ENCODE measurements around the gene LHX4.

Gene LHX4

DNA sequence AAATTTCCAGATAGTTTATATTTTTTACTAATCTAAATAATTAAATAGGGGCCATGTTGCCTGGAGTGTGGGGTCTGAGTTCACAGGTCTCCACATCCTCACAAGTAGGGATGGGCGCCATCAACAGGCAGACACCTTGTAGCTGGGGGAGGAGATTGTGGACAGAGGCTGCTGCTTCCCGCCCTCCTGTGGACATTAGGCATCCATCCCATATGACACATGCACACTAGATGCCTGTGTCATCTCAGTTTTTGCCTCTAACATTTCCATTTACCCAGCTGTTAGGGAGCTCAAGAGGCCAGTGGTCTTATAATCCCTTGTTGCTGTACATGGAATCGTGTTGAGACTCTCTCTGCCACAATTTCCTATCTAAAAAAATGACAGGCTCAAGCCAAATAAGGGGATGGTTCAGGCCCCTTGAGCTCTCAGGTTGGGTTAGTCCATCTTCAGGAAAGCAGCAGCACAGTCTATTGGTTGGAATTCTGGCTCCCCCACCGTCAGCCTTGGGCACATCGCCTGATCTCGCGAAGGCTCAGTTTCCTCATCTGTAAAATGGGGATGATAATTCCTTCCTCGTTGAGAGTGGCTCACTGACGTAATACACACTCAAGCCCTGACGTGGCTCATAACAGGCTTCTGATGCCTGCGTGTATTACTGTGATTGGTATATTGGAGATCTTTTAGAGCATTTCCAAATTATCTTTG, 13.6 kb downstream of the LHX4 start:
- DNase-seq (ENCODE audit: low read depth in 2 of 2): no peak

DNA sequence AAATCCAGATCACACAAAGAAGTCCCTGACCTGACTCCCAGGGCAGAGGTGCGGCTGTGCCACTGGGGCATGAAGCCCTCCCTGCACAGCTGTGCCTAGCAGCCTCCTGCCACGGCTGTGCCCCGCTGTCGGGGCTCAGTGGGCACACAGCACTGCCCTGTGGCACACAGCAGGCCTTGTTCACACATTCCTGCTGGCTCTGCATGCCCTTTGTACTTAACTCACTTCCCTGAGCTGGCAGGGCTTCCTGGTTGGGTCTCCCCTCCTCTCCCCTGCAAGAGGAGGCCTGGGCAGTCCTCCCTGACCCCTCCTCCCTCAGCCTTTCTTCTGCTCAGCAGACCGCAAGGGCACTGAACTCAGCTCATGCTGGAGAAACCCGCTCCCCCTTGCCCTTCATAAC, 14.8 kb downstream of the LHX4 start:
- DNase-seq (ENCODE audit: low read depth in 2 of 2): no peak

DNA sequence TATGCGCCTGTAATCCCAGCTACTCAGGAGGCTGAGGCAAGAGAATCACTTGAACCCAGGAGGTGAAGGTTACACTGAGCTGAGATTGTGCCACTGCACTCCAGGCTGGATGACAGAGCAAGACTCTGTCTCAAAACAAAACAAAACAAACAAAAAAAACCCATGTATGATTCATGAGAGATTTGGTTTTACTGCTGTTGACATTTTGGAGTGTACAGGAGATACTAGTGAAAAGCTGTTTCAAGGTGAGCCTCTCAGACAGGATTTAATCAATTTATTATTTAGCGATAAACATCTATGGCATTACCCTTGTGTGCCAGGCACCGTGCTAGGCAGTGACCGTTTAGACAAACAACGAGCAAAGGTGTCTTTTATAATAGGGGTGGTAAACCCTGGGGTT, 16.5 kb downstream of the LHX4 start:
- DNase-seq (ENCODE audit: low read depth in 2 of 2): no peak

DNA sequence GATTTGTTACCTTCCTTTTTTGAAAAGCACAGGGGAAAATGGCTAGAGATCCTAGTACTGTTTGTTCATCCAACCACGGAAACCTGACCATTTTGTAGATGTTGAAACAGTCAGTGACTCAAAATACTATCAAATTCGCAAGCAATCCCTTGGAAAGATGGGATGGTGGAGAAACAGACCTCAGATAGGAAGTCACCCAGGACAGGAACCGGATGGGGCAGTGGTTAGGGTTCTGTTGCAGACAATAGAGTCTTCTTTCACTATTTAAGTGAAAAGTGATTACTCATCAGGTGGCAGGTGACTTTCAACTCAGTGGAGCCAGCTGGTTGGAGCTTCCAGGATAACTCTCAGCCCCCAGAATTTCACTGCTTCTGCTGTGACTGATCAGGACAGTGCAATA, 17.0 kb downstream of the LHX4 start:
- no peak for DNase-seq (ENCODE audit: low read depth in 2 of 2)

DNA sequence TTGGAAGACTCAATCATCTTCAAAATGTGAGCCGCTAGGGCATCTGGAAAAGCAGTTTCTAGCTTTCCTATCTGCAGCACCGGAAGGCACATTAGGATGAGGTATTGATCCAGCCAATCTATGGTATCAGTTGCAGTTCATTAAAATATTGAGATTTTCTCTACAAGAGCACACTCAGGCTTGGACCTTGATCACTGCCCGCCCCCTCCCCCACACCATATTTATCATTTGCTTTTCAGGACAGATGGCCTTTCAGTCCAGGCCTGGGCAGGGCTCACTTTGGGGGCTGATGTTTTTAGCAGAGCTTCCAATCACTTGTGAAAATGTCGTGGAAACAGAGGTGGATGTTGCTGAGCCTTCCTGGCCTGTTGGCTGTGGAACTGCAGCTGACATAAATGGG, 17.5 kb downstream of the LHX4 start:
- no peak for DNase-seq (ENCODE audit: low read depth in 2 of 2)

DNA sequence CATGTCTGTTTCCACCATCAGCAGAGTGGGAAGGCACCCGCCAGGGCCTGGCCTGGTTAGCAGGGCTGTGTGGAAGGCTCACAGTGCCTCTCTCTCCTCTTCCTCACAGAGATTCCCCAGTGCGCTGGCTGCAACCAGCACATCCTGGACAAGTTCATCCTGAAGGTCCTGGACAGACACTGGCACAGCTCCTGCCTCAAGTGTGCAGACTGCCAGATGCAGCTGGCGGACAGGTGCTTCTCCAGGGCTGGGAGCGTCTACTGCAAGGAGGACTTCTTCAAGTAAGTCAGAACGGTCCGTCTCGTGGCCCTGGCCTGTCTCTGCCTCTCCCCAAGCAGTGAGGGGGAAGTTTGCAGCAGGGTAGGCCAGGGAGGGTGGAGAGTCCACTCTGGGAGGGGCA, 18.1 kb downstream of the LHX4 start:
- no peak for DNase-seq (ENCODE audit: low read depth in 2 of 2)

DNA sequence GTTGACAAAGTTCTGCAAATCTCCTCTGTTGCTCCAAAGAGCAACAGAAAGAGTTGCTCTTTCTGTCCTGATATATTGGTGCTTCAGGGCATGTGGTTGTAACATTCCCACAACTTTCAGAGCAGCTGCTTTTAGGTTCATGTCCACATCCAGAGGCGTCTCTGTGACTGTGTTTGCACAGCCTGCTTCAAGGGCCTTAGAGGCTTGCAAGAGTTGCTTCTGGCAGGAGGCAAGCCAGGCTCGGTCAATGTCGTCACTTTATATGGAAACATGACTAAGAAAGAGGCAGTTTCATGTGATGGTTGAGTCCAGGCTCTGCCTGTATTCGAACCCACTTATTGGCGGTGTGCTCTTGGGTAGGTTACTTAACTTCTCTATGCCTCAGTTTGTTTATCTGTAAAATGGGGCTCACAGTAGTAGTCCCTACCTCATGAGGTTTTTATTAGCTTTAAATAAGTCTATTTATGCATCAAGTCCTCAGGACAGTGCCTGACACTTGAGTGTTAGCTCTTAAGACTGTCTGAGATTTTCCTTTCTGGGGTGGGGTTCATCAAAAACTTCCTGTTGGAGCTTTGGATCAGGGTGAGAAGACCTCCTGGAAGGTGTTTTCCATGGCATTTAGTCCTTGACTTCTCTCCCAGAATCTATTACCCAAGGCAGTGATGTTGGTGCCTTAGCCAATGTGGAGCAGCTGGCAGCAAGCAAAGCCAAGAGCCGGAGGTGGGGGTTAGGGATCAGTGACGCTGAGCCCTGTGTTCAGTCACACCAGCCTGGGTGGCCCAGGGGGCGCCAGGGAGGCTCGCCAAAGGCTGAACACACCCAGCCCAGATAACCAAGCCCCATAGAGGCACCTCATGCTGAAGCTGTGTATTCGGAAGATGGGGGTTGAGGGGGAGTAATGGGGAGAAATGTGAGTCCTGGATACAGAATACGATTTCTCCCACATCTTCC, 18.9 kb downstream of the LHX4 start:
- DNase-seq (ENCODE audit: low read depth in 2 of 2): no peak

DNA sequence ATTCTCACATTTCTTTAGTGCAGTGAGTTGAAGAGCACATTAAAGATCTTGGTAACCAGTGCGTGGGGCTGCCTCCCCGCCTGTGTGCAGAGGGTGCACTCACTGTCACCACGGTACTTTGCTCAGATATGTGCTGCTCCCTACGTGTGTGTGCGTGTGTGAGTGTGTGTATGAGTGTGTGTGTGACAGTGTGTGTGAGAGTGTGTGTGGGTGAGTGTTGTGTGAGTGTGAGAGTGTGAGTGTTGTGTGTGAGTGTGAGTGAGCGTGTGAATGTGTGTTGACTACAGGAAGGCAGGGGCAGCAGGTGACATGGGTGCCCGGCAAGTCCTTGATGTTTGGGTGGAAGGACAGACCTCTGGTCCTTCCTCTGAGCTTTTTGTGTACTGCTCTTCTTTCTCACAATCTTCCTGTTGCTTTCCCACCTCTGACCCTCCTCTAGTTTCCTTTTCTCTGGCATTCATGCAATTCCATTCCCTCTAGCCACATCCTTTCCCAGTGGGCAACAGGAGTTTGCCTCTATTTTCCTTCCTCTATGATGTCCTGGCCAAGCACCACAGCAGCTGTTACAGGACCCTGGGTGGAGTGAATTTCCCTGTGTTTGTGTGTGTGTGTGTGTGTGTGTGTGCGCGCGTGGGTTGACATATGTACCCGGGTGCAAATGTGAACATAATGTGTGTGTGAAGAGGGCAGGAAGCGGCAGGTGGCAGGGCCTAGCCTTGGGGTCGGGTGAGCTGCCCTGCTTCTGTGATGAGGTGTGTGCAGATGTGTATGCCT, 19.8 kb downstream of the LHX4 start:
- no peak for DNase-seq (ENCODE audit: low read depth in 2 of 2)

DNA sequence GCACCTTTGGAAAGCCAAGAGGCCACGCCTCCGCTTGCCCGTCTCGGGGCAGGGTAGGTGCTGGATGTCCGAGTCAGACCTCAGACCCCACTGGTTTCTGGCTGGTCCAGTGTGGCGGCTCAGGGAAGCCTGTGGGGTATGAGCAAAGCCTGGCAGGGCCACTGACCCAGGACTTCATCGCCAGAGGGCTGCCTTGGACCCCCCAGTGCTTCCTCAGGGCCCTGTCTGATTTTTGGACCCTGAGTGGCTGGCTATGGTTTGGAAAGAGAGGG, 20.4 kb downstream of the LHX4 start:
- DNase-seq (ENCODE audit: low read depth in 2 of 2): no peak

DNA sequence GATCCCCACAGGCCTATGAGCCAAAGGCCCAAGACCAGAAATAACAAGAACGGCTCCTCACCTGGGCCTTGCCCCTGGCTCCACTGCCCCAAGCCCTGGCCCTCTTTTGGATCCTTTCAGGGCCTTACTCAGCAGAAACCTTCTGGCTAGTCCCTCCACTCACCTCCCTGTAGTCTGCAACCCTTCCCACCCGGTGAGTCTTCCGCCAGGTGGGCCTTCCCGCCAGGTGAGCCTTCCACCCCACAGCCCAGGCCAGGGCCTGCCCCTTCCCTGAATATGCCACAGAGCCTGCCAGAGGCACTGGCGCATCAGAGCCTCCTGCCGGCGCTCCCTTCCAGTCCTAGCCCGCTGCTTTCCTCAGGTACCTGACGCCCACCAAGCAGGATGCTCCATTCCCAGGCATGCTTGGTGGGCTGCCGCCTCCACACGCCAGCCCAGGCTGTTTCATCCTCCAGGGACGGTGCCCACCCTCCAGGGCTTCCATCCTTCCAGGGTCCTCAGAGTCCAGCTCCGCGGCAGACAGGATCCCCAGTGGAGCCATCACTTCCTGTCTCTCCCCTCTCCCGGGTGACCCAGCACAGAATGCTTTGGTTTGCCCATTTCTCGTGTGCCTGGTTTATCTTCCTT, 20.9 kb downstream of the LHX4 start:
- no peak for DNase-seq (ENCODE audit: low read depth in 2 of 2)

DNA sequence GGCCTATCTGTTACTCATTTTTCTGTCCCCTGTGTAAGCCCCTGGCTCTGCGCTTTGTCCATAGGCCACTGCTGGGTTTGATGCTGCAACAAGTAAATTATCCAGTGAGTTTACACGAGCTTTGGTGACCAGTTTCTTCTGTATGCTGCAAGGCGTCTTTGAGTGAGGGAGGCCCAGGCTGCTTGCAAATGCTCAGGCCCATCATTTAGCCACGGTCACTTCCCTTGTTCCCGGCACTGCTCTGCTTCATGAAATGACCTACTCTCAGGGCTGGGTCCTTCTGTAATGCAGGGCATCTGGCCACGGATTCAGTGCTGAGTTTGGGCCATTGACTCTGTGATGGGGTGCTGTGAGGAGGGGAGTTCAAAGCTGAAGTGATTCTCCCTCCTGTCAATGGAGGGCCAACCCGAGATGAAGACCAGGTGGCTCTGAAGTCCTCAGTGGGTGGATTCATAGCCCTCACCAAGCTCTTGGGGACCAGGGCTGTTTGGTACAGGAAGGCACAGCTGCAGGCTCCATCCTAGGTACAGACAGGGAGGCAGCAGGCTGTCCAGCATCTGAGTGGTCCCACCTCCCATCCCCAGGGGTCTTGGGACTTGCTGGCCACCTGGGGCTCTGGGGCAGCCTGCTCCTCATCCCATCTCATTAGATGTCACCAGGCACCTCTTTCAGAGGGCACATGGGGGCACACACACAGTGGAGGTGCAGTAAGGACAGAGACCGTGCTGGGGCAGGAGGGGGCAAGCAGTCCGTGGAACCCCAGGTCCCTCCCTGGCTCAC, 21.7 kb downstream of the LHX4 start:
- no peak for DNase-seq (ENCODE audit: low read depth in 2 of 2)

DNA sequence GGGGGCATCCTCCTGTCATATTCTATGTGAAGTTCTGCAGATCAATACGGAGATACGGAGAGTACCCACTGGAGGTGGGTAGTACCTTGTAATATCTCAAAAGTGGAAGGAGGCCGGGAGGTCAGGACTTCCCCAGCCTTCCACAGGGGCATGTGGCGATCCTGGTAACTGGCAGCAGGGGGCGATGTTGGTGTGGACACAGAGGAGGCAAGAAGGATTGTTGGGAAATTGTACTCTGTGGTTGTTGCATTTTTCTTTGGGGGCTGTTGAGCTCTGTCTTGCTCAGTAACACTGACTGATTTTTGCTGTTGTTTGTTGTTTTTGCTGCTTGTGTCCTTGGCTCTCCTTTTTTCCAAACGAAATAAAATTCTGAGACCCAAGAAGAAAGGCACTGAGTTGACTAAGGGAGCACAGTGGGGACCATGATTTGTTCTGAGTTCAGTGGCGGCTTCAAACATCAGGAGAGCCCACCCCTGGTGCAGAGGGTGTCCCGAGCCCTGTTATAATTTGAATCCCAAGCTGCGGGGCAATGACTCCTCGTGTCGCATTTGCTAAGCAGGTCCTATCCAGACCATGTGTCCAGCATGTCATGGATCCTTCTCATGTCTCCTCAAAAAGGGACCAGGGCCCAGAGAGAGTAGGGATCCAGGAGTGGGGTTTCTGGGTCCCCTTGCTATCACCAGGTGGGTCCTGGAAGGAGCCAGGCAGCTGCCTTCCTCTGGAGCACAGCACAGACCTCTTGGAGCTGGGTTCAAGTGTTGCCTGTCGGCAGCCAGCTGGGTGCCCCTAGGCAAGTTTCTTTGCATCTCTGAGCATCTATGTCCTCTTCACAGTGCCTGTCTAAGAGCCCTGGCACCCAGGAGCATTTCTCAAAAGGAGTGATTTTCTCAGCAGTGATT, 22.8 kb downstream of the LHX4 start:
- DNase-seq (ENCODE audit: low read depth in 2 of 2): peak; percentile 63 to 79

DNA sequence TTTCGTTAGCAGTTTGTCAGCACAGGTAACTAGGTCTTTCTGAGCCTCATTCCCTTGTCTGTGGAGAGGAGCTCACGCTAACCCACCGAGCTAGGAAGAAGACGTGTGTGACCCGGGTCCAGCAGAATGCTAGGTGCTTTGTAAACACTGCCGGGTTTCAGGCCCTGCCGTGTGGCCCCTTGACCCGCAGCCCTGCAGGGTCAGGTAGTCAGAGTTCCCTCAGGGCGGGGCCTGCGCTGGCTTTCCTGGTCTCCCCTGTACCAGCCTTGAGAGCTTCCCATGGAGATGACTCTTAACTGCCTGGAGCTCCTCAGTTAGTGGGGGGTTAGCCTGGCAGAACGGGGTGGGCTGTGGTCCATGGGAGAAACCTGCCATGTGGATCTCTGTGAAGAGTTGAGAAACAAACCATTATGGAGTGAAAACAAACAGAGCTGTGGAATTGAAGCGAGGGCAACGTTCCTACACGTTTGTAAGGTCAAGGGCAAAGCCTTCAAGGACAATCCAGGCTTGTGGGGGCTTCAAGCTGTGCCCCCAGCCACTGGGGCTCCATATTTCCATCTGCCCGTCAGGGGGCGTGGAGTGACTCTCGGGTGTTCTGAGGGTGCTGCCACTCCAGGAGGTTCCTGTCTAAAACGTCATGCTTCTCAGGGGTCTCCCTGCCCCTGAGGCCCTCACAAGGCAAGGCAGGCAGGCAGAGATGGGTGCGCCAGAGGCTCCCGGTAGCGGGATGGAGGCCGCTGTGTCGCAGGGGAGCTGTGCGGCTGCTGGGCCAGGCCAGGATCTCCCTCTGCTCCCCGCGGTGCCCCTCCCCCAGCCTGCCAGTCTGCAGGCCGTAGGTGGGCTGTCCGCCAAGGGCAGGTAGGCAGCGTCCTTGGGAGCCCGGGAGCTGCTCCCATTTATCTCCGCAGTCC, 23.8 kb downstream of the LHX4 start:
- DNase-seq (ENCODE audit: low read depth in 2 of 2): no peak

DNA sequence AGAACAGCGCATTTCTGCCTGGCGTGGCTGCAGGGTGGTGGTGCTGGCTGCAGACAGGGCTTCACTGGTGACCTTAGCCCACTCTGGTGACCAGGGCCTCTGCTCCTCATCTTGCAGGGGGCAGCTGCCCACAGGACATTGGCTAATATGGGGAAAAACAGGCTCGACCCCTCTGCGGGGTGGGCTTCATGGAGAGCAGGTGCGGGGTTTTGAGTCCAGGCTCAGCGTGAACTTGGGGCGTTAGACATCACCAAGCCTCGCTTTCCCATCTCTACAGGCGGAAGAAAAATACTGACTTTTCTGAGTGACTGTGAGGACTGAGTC, 24.4 kb downstream of the LHX4 start:
- DNase-seq (ENCODE audit: low read depth in 2 of 2): no peak

DNA sequence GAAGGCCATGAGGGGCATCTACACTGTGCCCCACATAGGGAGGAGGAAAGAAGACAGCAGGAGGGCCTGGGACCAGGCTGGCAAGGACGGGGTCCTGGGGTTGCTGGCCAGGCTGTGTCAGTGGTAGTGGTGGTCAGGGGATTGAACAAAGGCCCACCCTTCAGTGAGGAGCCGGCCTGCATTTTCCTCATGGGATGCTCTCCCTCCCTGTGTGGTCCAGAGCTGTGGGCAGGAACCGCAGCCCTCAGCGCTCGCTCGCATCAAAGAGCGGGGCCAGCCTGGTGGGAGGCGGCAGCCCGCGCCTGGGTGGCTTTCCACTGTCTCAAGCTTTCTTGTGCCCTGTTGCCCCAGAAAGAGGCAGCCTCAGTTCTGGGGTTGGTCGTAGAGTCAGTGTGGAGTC, 24.8 kb downstream of the LHX4 start:
- DNase-seq (ENCODE audit: low read depth in 2 of 2): no peak

DNA sequence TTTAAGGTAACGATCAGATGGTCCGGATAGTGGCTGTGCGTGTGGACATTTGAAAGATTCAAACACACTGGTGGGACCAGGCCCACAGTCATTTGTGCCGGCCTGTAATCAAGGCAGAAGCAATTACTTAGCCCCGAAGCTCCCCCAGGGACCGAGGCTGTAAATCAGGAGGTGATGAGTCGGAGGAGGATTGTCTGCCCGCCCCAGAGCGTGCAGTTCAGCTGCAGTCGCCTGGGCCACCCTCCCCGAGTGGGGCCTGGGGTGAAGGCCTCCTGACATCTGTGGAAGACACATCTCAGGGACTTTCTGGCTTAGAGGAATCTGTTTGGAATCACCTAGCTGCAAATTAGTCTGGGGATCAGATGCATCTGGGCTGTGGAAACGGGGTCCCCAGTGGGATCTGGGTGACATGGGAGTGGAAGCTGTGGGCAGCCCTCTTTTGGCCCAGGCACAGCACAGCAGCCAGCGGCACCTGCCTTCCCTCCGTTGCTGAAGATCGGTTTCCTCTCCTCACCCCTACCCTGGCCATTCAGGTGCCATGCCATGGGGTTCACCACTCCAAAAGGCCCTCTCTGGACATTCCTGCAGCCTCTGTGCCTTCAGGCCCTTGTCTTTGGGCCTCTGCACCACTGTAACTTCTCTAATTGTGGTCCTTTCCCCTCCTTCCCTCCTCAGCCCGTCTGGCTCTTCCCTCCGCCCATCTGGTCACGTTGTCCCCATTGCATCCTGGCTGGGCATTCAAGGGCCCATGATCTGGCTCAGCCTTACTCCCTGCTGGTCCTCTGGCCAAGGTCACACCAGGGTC, 25.7 kb downstream of the LHX4 start:
- DNase-seq (ENCODE audit: low read depth in 2 of 2): no peak

DNA sequence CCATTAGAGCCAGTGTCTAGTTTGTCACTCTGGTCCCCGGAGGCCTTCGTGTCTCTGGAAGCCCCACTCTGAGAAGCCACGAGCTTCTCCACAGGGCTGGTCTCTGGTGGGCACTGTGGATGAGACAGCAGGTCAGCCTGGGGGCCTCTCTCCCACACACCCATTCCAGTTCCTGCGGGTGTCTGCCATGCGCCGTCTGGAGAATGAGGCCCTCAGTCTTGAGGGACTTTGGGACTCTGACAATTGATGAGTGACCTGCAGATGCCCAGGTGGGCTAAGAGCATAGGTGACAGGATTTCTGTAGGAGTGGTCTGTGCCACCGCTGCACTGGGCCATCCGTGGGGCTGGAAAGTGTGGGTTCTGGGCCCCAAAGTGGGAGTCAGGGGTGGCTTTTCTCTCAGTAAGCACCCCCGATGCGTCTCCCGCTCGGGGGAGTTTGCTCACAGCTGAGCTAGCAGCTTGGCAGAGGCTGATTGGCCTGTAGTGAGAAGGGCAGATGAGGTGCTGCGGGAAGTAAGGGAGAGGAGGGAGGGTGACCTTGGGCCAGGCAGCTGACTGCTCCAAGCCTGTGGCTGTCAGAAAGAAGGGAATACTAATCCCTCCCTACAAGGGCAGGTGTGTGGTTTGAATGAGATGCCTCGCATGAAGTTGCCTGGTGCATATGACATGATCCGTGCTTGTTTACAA, 26.4 kb downstream of the LHX4 start:
- DNase-seq (ENCODE audit: low read depth in 2 of 2): no peak

DNA sequence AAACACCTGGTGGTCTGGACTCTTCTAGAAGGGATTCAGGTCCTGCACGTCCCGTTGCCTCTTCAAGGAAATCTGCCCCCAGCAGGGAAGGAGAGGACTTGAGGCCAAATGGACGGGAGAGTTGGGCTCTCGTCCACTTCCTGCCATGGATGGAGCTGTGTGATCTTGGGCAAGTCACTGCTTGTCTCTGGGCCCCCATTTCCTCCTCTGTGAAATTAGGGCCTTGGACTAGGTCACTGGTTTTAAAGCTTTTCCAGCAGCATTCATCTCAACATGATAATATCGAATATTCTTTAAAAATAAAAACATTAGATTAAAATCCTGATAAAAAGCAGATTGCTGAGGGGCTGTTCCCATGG, 26.9 kb downstream of the LHX4 start:
- no peak for DNase-seq (ENCODE audit: low read depth in 2 of 2)

Data from stimulated activated CD4-positive, alpha-beta T cell treated with anti-CD3 and anti-CD28 coated beads, Interleukin-4, amount 100 ng/mL, for 48 hours (primary cell).